Right atrium auricular region (tissue), 2 donors: ENCODE measurements around the gene CMPK2. TPM values are rescaled to one million over a fixed set of nuclear protein-coding genes. Genes with fewer than 3 reads are reported as not detected.

Source experiments
- DNase-seq: peaks from one replicate; pipeline ENCODE4 v3.0.0-alpha.2; 2019; ENCODE audit warnings: low spot score
- H3K27ac ChIP-seq, 2 donors: fragments of 200-600 bp; sonication (generic); 1 replicate in 1 of 2; 2 replicates in 1 of 2; pipeline ENCODE4 v1.5.1; 2016 to 2019
- H3K27me3 ChIP-seq, 2 donors: fragments of 200-600 bp; sonication (generic); one replicate each; pipeline versions ENCODE4 v1.5.1 to v1.6.0; 2017 to 2019
- H3K36me3 ChIP-seq: fragments of 200-600 bp; sonication (generic); one replicate; pipeline ENCODE4 v1.5.1; 2016
- H3K4me1 ChIP-seq, 2 donors: fragments of 200-600 bp; sonication (generic); one replicate each; pipeline versions ENCODE4 v1.5.1 to v1.6.0; 2017 to 2019
- H3K4me3 ChIP-seq, 2 donors: fragments of 200-600 bp; sonication (generic); 1 replicate in 1 of 2; 2 replicates in 1 of 2; pipeline ENCODE4 v1.5.1; 2017 to 2019; ENCODE audit warnings: mild to moderate bottlenecking in 1 of 2, moderate library complexity in 1 of 2
- H3K9me3 ChIP-seq, 2 donors: fragments of 200-600 bp; sonication (generic); one replicate each; pipeline ENCODE4 v1.5.1; 2019
- total RNA-seq, 2 donors: library from RNA; depleted of rRNA; stranded (reverse); fragments of >200 nt; gene quantifications; one replicate each; pipeline ENCODE4 v1.1.0, GENCODE V29; 2016
- TF ChIP-seq, protein P1 (sequence below), 2 donors: fragments of 200-600 bp; sonication (generic); IDR thresholded peaks; one replicate each; pipeline ENCODE4 v1.5.1; 2019; ENCODE audit warnings: antibody characterized with exemption in 2 of 2

Gene CMPK2
- total RNA-seq, 2 donors from 2014 or later = 1.8 to 4.4 TPM

DNA sequence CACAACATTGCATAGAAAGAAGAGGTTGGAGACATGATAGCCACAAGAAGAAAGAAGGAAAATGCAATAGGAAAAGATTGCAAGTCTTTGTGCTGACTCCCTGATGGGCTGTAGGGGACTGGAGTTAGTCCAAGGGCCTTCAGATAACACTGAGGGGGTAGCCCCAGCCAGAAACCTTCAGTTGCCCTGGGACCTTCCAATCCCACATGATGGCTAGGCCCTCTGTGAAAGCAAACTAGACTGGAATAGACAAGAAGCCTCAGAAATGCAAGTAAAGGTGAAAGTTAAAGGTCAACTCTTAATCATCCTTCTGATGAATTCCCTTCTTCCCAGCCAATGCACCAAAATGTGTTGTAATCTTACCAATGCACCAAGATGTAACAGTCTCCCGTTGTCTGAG is 19.2 kb downstream of the CMPK2 start:
- peaks cover 38 to 97% of the 10 kb centered on the region in 2 donors for H3K9me3 ChIP-seq
- peaks cover 26% of the 10 kb centered on the region for H3K36me3 ChIP-seq
- no peaks in the 10 kb centered on the region for H3K4me1 ChIP-seq

DNA sequence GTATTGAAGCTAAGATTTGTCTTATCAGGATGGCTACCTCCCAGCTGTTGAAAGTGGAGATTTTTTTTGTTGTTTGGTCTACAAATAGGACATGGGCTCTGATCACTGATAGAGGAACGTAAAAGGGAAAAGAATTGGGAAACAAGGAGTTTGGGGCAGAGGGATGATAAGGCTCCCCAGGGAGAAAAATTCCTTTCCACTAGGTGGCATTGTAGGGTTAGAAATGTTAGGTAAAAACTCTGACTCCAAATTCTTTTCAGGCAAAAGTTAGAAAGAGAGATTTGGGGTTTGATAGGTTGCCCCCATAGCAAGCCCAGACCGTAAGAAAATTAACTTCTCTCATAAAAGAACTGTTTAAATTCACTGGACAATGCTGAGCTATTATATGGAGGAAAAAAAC is 19.8 kb downstream of the CMPK2 start:
- Histone ChIP-seq H3K27me3 (no peaks in the 10 kb centered on the region), H3K27ac (no peak overlapping the region), H3K4me3 (no peak overlapping the region), H3K9me3 (peaks cover 38 to 98% of the 10 kb centered on the region in 2 donors), H3K4me1 (no peaks in the 10 kb centered on the region), H3K36me3 (peaks cover 20% of the 10 kb centered on the region)
- DNase-seq = no peak
- TF ChIP-seq, protein P1, sequence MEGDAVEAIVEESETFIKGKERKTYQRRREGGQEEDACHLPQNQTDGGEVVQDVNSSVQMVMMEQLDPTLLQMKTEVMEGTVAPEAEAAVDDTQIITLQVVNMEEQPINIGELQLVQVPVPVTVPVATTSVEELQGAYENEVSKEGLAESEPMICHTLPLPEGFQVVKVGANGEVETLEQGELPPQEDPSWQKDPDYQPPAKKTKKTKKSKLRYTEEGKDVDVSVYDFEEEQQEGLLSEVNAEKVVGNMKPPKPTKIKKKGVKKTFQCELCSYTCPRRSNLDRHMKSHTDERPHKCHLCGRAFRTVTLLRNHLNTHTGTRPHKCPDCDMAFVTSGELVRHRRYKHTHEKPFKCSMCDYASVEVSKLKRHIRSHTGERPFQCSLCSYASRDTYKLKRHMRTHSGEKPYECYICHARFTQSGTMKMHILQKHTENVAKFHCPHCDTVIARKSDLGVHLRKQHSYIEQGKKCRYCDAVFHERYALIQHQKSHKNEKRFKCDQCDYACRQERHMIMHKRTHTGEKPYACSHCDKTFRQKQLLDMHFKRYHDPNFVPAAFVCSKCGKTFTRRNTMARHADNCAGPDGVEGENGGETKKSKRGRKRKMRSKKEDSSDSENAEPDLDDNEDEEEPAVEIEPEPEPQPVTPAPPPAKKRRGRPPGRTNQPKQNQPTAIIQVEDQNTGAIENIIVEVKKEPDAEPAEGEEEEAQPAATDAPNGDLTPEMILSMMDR (IDR thresholded peaks at IDR 0.05) = no peak

More for the DNA sequence above, 19.2 kb downstream of the CMPK2 start:
- Histone ChIP-seq H3K4me3 (no peak overlapping the region), H3K27ac (no peak overlapping the region), H3K27me3 (no peaks in the 10 kb centered on the region)
- DNase-seq = no peak
- TF ChIP-seq, protein P1 (IDR thresholded peaks at IDR 0.05) = no peak

DNA sequence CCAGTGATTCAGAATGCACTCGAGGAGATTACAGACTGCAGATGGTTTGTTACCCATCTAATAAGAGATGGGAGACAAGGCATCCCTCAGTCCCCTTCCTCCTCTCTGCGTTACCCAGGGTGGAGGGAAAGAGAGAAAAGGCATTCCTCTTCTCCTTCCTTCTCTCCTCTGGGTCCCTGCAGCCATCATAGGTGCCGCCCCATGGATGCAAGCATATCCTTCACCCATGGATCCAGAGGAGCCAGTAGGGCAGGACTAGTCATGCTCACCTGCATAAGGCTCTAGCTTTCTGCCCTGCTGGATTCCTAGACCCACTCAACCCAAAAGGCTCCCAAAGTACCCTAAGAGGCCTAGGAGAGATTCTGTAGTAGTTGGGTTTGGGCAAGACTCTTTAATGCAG is 20.4 kb downstream of the CMPK2 start:
- H3K27ac ChIP-seq = no peak overlapping the region
- H3K9me3 ChIP-seq = peaks cover 38 to 98% of the 10 kb centered on the region in 2 donors
- no peaks in the 10 kb centered on the region for H3K27me3 ChIP-seq
- no peak for DNase-seq
- TF ChIP-seq, protein P1 (IDR thresholded peaks at IDR 0.05) = no peak
- H3K36me3 ChIP-seq = peaks cover 14% of the 10 kb centered on the region
- no peaks in the 10 kb centered on the region for H3K4me1 ChIP-seq
- H3K4me3 ChIP-seq = no peak overlapping the region

DNA sequence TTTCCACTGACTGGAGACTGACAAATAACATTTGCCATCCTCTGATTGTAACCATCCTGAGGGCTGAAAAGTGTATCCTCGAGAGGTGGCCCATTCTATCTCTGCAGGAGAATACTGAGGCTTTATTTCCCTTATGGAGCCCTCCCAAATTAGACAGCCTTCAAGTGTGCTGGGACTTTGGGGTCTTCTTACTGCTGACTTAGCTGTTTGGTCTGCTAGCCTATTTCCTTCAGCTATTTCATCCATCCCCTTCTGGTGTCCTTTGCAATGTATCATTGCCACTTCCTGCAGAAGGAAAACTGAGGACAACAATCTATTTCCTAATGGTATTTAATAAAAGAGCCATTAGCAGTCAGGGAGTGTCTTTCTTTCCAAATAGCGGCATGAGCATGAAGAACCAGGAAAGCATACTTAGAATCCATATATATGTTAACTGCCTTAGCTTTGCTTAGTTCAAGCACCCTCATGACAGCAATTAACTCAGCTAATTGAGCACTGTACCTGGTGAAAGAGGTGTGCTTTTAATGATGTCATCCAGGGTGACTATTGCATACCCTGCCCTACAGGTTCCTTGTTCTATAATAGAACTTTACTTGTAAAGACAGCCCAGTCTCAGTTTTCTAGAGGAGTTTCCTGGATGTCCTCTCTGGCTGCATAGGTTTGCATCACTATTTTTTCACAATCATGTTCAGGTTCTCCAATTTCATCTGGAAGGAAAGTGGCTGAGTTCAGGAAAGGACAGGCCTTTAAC is 24.0 kb downstream of the CMPK2 start:
- no peak for DNase-seq
- H3K4me1 ChIP-seq = no peaks in the 10 kb centered on the region
- TF ChIP-seq, protein P1 (IDR thresholded peaks at IDR 0.05) = no peak
- H3K4me3 ChIP-seq = no peak overlapping the region
- no peaks in the 10 kb centered on the region for H3K36me3 ChIP-seq
- H3K27ac ChIP-seq = no peak overlapping the region
- no peaks in the 10 kb centered on the region for H3K27me3 ChIP-seq
- H3K9me3 ChIP-seq = peaks cover 29 to 69% of the 10 kb centered on the region in 2 donors

DNA sequence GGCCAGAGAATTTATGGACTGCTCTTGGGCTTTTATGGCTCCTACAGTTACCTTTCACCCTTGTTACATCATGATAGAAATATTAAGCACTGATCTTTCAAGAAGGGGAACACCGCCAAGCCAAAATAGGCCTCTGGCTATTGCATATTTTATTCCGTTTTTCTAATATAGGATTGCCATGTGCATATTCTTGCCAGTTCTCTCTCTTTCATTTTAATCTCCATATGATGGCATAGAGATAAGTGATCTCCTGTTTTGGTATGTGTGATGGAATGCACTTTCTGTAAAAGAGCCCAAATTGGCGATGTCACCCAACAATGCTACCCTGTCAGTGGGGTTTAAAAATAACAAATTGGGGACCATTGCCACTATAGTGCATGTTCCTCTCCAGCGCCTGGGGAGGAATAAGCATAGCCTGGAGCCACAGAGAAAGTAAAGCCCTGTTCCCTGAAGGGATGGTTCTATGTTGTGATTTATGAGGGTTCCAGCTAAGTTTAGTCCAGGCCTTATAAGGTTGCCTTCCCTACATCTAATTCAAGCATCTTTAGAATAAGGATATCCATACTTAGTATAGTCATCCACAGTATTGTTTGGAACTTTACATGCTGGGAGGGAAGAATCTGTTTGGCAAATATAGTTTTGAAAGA is 26.9 kb downstream of the CMPK2 start:
- TF ChIP-seq, protein P1 (IDR thresholded peaks at IDR 0.05) = no peak
- H3K27ac ChIP-seq = no peak overlapping the region
- H3K27me3 ChIP-seq = no peaks in the 10 kb centered on the region
- DNase-seq = no peak
- H3K4me1 ChIP-seq = no peaks in the 10 kb centered on the region
- no peaks in the 10 kb centered on the region for H3K36me3 ChIP-seq
- no peak overlapping the region for H3K4me3 ChIP-seq
- peaks cover 6 to 53% of the 10 kb centered on the region in 2 donors for H3K9me3 ChIP-seq
